T47D (cell line): Measurements from ENCODE around the gene BOLA2B.

Experiments
- DNase-seq, 2 experiments: peaks; one replicate each; pipeline versions ENCODE4 v3.0.0 to v3.0.0-alpha.2; 2011 to 2012; ENCODE audit warnings: low read depth in 1 of 2, low spot score in 1 of 2
- JUND ChIP-seq: IDR thresholded peaks from 2 replicates; pipeline ENCODE4 v1.6.1; 2012; ENCODE audit warnings: low read depth
- in situ Hi-C: cut with HindIII; loops from 2 replicates; pipeline ENCODE4 v1.10.0; 2016; ENCODE audit warnings: low sequenced_read_pairs, low pct_unique_long_range_greater_than_20kb

Gene BOLA2B

GRCh38 chr16:30144917-30145316 lies 48.5 kb downstream of the BOLA2B start:
- TF ChIP-seq JUND = no peak
- no peak for DNase-seq
- in situ Hi-C loops = no loop called here

- no peak for TF ChIP-seq JUND
- DNase-seq = no peak
- in situ Hi-C loops = no loop called here
Observed at GRCh38 chr16:30144017-30144416, 49.4 kb downstream of the BOLA2B start.

DNA sequence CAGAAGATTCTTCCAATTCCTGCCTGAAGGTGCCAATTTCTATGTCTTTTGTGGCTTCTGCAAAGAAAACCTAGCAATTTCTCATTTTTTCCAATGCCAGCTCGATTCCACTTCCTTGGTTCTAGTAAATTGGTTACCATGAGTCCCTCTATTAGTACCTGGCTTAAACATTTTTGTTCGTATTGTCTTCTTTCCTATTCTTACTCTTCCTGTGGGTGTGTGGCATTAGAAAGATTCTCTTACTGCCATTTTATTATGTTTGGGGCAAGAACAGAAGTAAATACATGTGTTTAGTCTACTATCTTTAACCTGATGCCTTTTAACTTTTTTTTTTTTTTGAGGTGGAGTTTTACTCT lies 50.1 kb downstream of the BOLA2B start:
- no peak for TF ChIP-seq JUND
- in situ Hi-C loops = no loop called here
- no peak for DNase-seq
